HG02884 (cell line): ENCODE data around the gene TM9SF3.
A peak's percentile ranks its signal among the peaks of the same experiment; 100 is the strongest.

Experiments
- ATAC-seq: cut with Tn5 transposase; IDR thresholded peaks from one replicate; pipeline ENCODE4 v1.9.1; 2021; ENCODE audit warnings: mild to moderate bottlenecking, moderate library complexity; ENCODE audit not compliant: unreplicated experiment

Gene TM9SF3

DNA sequence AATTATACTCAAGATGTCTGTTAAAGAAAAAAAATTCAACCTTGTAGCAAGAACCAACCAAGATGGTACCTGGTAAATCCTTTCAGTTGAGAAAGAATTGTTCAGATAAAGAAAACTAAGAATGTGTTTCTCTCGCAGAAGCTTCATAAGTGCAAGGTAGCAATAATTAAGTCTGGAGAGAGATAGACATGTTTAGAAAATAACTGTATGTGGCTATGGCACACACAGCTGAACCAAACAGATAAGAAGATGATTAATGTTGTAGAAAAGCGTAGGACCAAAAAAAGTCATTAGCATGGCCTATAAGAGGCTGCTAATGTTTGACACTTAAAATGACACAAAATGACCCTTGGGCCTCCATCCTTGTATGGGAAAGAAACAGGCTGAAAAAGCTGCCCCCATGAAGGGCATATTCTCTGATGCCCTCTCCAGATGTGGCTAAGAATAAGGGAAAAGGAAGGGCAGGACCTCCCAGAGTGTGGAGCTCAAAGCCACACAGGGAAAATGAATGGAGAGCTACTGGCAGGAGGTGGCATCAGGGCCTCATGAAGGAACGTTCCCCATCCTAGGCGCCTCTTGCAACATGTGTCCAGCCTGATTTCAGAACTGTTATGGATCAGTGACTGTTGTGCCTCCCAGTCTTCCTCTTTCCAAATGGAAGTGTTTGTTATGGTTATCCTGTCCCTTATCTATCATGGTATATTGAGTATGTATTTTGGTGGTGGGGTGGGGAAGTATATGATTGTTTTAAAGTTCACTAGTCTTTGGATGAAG, 103.8 kb downstream of the TM9SF3 start:
- no peak for ATAC-seq

DNA sequence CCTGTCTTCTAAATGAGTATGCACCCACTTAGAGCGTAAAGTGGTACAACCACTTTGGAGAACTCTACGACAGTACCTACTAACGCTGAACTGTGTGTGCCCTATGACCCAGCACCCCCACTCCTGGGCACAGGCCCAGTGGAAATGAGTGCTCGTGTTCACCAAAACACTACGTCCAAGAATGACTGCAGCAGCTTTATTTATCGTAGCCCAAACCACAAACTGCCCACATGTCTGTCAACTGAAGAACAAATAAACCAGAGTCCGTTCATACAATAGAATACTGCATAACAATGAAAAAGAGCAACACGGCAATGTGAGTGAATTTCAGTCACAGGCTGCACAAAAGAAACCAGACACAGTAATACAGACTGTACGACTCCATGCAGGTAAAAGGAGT, 108.5 kb downstream of the TM9SF3 start:
- ATAC-seq, result no peak

DNA sequence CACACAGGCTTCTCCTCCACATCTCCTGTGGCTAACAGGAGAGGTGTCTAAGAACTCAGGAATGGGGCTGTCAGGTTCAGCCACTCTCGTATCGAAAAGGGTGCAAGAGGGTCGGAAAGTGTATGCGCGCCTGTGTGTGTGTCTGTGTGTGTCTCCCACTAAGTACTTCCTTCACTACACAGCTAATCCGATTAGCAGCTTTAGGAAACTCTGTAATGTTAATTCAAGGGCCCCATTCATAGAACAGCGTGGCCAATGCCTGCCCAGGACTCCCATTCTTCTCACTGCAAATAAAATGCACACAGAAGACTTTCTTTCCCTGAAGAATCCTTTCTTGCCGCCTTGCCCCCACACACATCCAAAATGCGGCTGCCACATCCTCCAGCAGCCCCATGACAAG, 112.9 kb downstream of the TM9SF3 start:
- ATAC-seq, result no peak

- peak; percentile 50 for ATAC-seq
These were observed 116.6 kb downstream of the TM9SF3 start for GRCh38 chr10:96470116-96470743.

- no peak for ATAC-seq
These were observed 118.0 kb downstream of the TM9SF3 start for GRCh38 chr10:96468845-96469244.
